Epithelial cell of alveolus of lung (primary cell): ENCODE measurements around the gene EIF2A. TPM values are rescaled to one million over a fixed set of nuclear protein-coding genes. Genes with fewer than 3 reads are reported as not detected.

Experiments
- total RNA-seq: library from RNA; depleted of rRNA; stranded (reverse); fragments of >200 nt; gene quantifications from 2 replicates; pipeline ENCODE4 v1.2.1, GENCODE V29; 2015

EIF2A gene
- 156 and 186 TPM in 2 replicates for total RNA-seq

DNA sequence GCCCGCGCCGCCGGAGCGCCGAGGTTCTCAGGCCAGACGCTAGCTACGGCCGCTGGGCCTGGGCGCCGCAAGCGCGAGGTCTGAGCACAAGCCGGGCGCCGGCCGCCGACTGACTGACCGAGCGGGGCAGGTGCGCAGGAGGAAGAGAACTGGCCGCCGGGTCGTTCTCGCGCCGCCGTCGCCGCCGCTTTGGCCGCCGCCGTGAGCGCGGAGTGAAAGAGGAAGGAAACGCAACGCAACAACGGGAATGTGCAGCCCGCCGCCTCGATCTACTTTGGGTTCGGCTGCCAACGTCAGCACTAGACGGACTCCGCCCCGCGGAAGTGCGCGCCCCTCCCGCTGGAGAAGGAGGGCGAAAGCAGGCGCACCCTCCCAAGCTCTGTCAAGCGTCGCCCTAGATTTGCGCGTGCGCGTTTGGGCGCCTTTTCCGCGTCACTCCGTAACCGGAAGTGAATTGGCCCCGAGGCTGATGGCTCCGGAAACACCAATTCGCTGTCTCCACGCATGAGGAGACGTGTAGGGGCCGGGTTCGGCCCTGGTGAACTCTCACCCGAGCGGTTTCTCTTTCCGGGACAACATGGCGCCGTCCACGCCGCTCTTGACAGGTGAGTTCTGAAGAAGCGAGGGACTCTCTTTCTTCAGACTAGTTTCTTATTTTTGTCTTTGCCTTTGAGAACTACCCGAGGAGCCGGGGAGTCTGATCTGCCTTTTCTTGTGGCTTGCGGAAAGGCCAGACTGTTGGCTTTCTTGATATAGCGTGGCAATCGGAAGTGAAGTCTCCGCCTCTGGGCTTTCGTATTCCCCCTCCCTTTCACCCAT, at the start of gene EIF2A, which contains the start of gene SERP1:
TSS of gene EIF2A (plus strand) at position 562 of the 819 bp plus-strand sequence. CDS start at position 578, 16 bp downstream.
TSS of gene SERP1 (minus strand) at position 271 of the 819 bp plus-strand sequence. CDS start 361 bp downstream, outside the sequence.

DNA sequence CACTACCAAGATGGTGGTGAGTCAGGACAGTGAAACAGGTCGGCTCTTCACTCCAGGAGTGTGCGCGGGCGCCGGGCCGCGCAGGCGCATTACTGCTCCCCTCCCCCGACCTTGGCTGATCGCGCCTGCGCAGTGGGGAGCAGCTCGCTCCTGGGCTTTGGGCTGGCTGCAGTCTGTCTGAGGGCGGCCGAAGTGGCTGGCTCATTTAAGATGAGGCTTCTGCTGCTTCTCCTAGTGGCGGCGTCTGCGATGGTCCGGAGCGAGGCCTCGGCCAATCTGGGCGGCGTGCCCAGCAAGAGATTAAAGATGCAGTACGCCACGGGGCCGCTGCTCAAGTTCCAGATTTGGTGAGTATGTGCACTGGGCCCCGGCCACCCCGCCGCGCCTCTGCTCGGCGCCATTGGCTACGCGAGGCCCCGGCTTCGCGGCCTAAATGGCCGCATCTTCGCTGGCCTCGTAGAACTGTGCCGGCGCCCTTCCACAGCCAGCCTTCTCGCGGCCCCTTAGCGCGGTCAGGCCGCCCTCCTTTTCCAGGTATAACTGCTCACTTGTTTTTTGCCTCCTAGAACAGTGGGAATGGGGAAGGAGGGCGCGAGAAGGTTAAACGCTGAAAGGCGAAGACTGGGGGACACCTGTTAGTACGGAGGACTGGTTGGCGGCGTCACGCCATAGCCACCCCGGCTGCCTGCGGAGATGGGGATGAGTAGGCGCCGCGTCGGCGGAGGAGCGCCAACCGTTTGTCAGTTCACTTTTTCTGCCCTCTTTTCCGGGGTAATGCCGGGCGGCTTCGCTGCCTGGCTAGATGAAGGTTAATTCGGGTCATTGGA, 56.8 kb downstream of the EIF2A start, which contains the start of gene SELENOT:
TSS of gene SELENOT (plus strand) at position 169 of the 827 bp plus-strand sequence. CDS start at position 211, 42 bp downstream.

Other genes with a start within 250 kb of the EIF2A start
- 9.2 and 11.0 TPM in 2 replicates for gene TSC22D2, start 138.5 kb upstream of the EIF2A start, total RNA-seq
- gene SERP1, start 291 bp upstream of the EIF2A start, total RNA-seq: 248 and 349 TPM in 2 replicates
- gene SELENOT, start 56.5 kb downstream of the EIF2A start, total RNA-seq: 149 and 152 TPM in 2 replicates
- 0.48 TPM in 1 of 2 replicates, not detected in the other for gene ERICH6, start 157.1 kb downstream of the EIF2A start, total RNA-seq
- gene SIAH2, start 216.4 kb downstream of the EIF2A start, total RNA-seq: 15.5 and 19.9 TPM in 2 replicates